Hepatocyte (in vitro differentiated cells): ENCODE data around the gene THAP3. TPM values are rescaled to one million over a fixed set of nuclear protein-coding genes. Genes with fewer than 3 reads are reported as not detected.

Source experiments
- DNase-seq: peaks from one replicate; pipeline ENCODE4 v3.0.0-alpha.2; 2016; ENCODE audit warnings: low spot score
- H2AFZ ChIP-seq: fragments of 200-600 bp; sonication (generic); 2 replicates; pipeline ENCODE4 v1.6.0; 2016; ENCODE audit warnings: antibody characterized with exemption, mild to moderate bottlenecking
- H3K27ac ChIP-seq: fragments of 200-600 bp; sonication (generic); 2 replicates; pipeline ENCODE4 v1.5.1; 2016; ENCODE audit warnings: mild to moderate bottlenecking
- H3K27me3 ChIP-seq: fragments of 200-600 bp; sonication (generic); 2 replicates; pipeline ENCODE4 v1.6.1; 2016
- H3K36me3 ChIP-seq: fragments of 200-600 bp; sonication (generic); replicated peaks from 2 replicates; pipeline ENCODE4 v1.5.1; 2016; ENCODE audit warnings: low read depth; ENCODE audit not compliant: insufficient read depth
- H3K4me1 ChIP-seq: fragments of 200-600 bp; sonication (generic); 2 replicates; pipeline ENCODE4 v1.5.1; 2016; ENCODE audit warnings: mild to moderate bottlenecking, moderate library complexity; ENCODE audit not compliant: insufficient read depth
- H3K4me2 ChIP-seq: fragments of 200-600 bp; sonication (generic); 2 replicates; pipeline ENCODE4 v1.6.0; 2016
- H3K4me3 ChIP-seq: fragments of 200-600 bp; sonication (generic); 2 replicates; pipeline ENCODE4 v1.5.1; 2016; ENCODE audit warnings: mild to moderate bottlenecking
- H3K79me2 ChIP-seq: fragments of 200-600 bp; sonication (generic); 2 replicates; pipeline ENCODE4 v1.6.0; 2017; ENCODE audit warnings: mild to moderate bottlenecking
- H3K9me2 ChIP-seq: fragments of 200-600 bp; sonication (generic); replicated peaks from 2 replicates; pipeline ENCODE4 v1.6.0; 2017; ENCODE audit warnings: mild to moderate bottlenecking; ENCODE audit not compliant: insufficient read depth
- H3K9me3 ChIP-seq: fragments of 200-600 bp; sonication (generic); 2 replicates; pipeline ENCODE4 v1.5.1; 2016; ENCODE audit warnings: low read depth, mild to moderate bottlenecking
- H4K20me1 ChIP-seq: fragments of 200-600 bp; sonication (generic); 2 replicates; pipeline ENCODE4 v1.6.0; 2016; ENCODE audit warnings: mild to moderate bottlenecking; ENCODE audit not compliant: insufficient read depth, poor library complexity, severe bottlenecking
- EZH2 ChIP-seq: fragments of 200-600 bp; sonication (generic); IDR thresholded peaks from 2 replicates; pipeline ENCODE4 v1.6.1; 2016; ENCODE audit warnings: antibody characterized with exemption, mild to moderate bottlenecking, borderline replicate concordance
- EZH2phosphoT487 ChIP-seq: fragments of 200-600 bp; sonication (generic); IDR thresholded peaks from one replicate; pipeline ENCODE4 v1.6.1; 2018; ENCODE audit warnings: antibody characterized with exemption, mild to moderate bottlenecking, low read depth, moderate library complexity; ENCODE audit not compliant: unreplicated experiment, severe bottlenecking
- WGBS: methylation state at CpG from one replicate; pipeline ENCODE4 v1.1.6; 2016; ENCODE audit warnings: low lambda C conversion rate; ENCODE audit errors: missing lambda C conversion rate; 5-methylcytosine and 5-hydroxymethylcytosine counted together
- polyA plus RNA-seq: library from polyadenylated mRNA; unstranded; fragments of >200 nt; fragmentation: Nextera tagmentation; extraction: Ambion mirVana; gene quantifications from 2 replicates; pipeline ENCODE4 v1.2.1, GENCODE V29; 2016
- total RNA-seq: library from RNA; depleted of rRNA; stranded (reverse); fragments of >200 nt; gene quantifications from 2 replicates; pipeline ENCODE4 v1.2.3, GENCODE V29; 2014
- TF ChIP-seq, protein P1 (sequence below): fragments of 200-600 bp; sonication (generic); IDR thresholded peaks from 2 replicates; pipeline ENCODE4 v1.5.1; 2016; ENCODE audit warnings: antibody characterized with exemption, mild to moderate bottlenecking; ENCODE audit not compliant: poor library complexity

Gene THAP3
- total and polyA plus RNA-seq, 2 experiments from 2014 or later: 13.0 to 26.5 TPM

- Histone ChIP-seq H3K27ac (no peak overlapping the region), H3K79me2 (peaks cover 21% of the 10 kb centered on the region), H3K9me2 (no peaks in the 10 kb centered on the region), H3K4me3 (no peak overlapping the region), H4K20me1 (no peaks in the 10 kb centered on the region), H3K27me3 (no peaks in the 10 kb centered on the region), H2AFZ (no peak overlapping the region), H3K4me2 (no peak overlapping the region), H3K4me1 (peaks cover 9% of the 10 kb centered on the region), H3K36me3 (no peaks in the 10 kb centered on the region), H3K9me3 (no peaks in the 10 kb centered on the region)
- 92% methylated on average over 13 of the region's 13 CpGs for WGBS
- no peak for TF ChIP-seq EZH2phosphoT487
- no peak for TF ChIP-seq EZH2
- TF ChIP-seq, protein P1, sequence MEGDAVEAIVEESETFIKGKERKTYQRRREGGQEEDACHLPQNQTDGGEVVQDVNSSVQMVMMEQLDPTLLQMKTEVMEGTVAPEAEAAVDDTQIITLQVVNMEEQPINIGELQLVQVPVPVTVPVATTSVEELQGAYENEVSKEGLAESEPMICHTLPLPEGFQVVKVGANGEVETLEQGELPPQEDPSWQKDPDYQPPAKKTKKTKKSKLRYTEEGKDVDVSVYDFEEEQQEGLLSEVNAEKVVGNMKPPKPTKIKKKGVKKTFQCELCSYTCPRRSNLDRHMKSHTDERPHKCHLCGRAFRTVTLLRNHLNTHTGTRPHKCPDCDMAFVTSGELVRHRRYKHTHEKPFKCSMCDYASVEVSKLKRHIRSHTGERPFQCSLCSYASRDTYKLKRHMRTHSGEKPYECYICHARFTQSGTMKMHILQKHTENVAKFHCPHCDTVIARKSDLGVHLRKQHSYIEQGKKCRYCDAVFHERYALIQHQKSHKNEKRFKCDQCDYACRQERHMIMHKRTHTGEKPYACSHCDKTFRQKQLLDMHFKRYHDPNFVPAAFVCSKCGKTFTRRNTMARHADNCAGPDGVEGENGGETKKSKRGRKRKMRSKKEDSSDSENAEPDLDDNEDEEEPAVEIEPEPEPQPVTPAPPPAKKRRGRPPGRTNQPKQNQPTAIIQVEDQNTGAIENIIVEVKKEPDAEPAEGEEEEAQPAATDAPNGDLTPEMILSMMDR: no peak
- no peak for DNase-seq
These were observed 37.2 kb upstream of the THAP3 start for GRCh38 chr1:6587261-6588005.

GRCh38 chr1:6588128-6588892, 36.4 kb upstream of the THAP3 start:
- no peak overlapping the region for H3K27ac ChIP-seq
- no peaks in the 10 kb centered on the region for H3K27me3 ChIP-seq
- peaks cover under 1% of the 10 kb centered on the region for H3K4me1 ChIP-seq
- TF ChIP-seq EZH2: no peak
- no peak for TF ChIP-seq EZH2phosphoT487
- TF ChIP-seq, protein P1: no peak
- no peak for DNase-seq
- no peak overlapping the region for H3K4me2 ChIP-seq
- no peaks in the 10 kb centered on the region for H3K9me2 ChIP-seq
- H3K79me2 ChIP-seq: peaks cover 14% of the 10 kb centered on the region
- H3K9me3 ChIP-seq: no peaks in the 10 kb centered on the region
- WGBS: 95% methylated on average over 25 of the region's 25 CpGs
- no peak overlapping the region for H3K4me3 ChIP-seq
- no peak overlapping the region for H2AFZ ChIP-seq
- no peaks in the 10 kb centered on the region for H4K20me1 ChIP-seq
- no peaks in the 10 kb centered on the region for H3K36me3 ChIP-seq

- H3K27me3 ChIP-seq: no peaks in the 10 kb centered on the region
- peaks cover 2% of the 10 kb centered on the region for H4K20me1 ChIP-seq
- DNase-seq: no peak
- no peak overlapping the region for H2AFZ ChIP-seq
- H3K9me2 ChIP-seq: no peaks in the 10 kb centered on the region
- H3K4me3 ChIP-seq: no peak overlapping the region
- TF ChIP-seq, protein P1: no peak
- TF ChIP-seq EZH2: no peak
- H3K79me2 ChIP-seq: peaks cover 8% of the 10 kb centered on the region
- no peaks in the 10 kb centered on the region for H3K4me1 ChIP-seq
- no peak overlapping the region for H3K4me2 ChIP-seq
- 85% methylated on average over 23 of the region's 24 CpGs for WGBS
- H3K27ac ChIP-seq: no peak overlapping the region
- no peaks in the 10 kb centered on the region for H3K36me3 ChIP-seq
- H3K9me3 ChIP-seq: no peaks in the 10 kb centered on the region
These were observed 35.7 kb upstream of the THAP3 start for GRCh38 chr1:6588893-6589520.
